Trophoblast cell (in vitro differentiated cells and primary cell): Measurements from ENCODE around the gene EPS8L1.
A peak's percentile ranks its signal among the peaks of the same experiment; 100 is the strongest.

ENCODE experiments used
- DNase-seq, 2 donors: peaks; one replicate each; pipeline ENCODE4 v3.0.0-alpha.2; 2016
- H2AFZ ChIP-seq: 2 replicates; pipeline ENCODE4 v1.6.1; 2013; ENCODE audit warnings: low read length, moderate library complexity, mild to moderate bottlenecking; ENCODE audit not compliant: insufficient read depth, poor library complexity
- H2AK5ac ChIP-seq: 2 replicates; pipeline ENCODE4 v1.6.1; 2013; ENCODE audit warnings: mild to moderate bottlenecking, low read length
- H2BK120ac ChIP-seq: 2 replicates; pipeline ENCODE4 v1.6.1; 2013; ENCODE audit warnings: low read length, mild to moderate bottlenecking, moderate library complexity; ENCODE audit not compliant: insufficient read depth, poor library complexity
- H2BK12ac ChIP-seq: 2 replicates; pipeline ENCODE4 v1.6.1; 2013; ENCODE audit warnings: mild to moderate bottlenecking, low read length, moderate library complexity
- H2BK5ac ChIP-seq: 2 replicates; pipeline ENCODE4 v1.6.1; 2013; ENCODE audit warnings: low read length, low read depth, moderate library complexity, mild to moderate bottlenecking; ENCODE audit not compliant: poor library complexity
- H3K14ac ChIP-seq: 2 replicates; pipeline ENCODE4 v1.6.1; 2013; ENCODE audit warnings: mild to moderate bottlenecking, low read length
- H3K18ac ChIP-seq: 2 replicates; pipeline ENCODE4 v1.6.1; 2013; ENCODE audit warnings: mild to moderate bottlenecking, low read length
- H3K23ac ChIP-seq: 2 replicates; pipeline ENCODE4 v1.6.1; 2013; ENCODE audit warnings: low read length
- H3K27ac ChIP-seq: 2 replicates; pipeline ENCODE4 v1.5.1; 2013; ENCODE audit warnings: low read depth, mild to moderate bottlenecking, inconsistent platforms, low read length, moderate library complexity
- H3K27me3 ChIP-seq: 2 replicates; pipeline ENCODE4 v1.6.1; 2013; ENCODE audit warnings: inconsistent platforms, mild to moderate bottlenecking, low read length, moderate library complexity; ENCODE audit not compliant: insufficient read depth
- H3K36me3 ChIP-seq, 2 experiments: 1 replicate in 1 of 2; 2 replicates in 1 of 2; pipeline ENCODE4 v1.6.1; 2013; ENCODE audit warnings: low read length in 2 of 2, mild to moderate bottlenecking in 2 of 2, moderate library complexity in 1 of 2; ENCODE audit not compliant: insufficient read depth in 2 of 2, control insufficient read depth in 1 of 2
- H3K4ac ChIP-seq: 2 replicates; pipeline ENCODE4 v1.6.1; 2013; ENCODE audit warnings: low read depth, mild to moderate bottlenecking, low read length, moderate library complexity
- H3K4me1 ChIP-seq, 2 experiments: 1 replicate in 1 of 2; 2 replicates in 1 of 2; pipeline ENCODE4 v1.6.1; 2013; ENCODE audit warnings: low read length in 2 of 2, mild to moderate bottlenecking in 2 of 2, moderate library complexity in 1 of 2; ENCODE audit not compliant: insufficient read depth in 2 of 2, control insufficient read depth in 1 of 2
- H3K4me2 ChIP-seq: 2 replicates; pipeline ENCODE4 v1.6.1; 2013; ENCODE audit warnings: inconsistent platforms, mild to moderate bottlenecking, low read length, moderate library complexity
- H3K4me3 ChIP-seq: 2 replicates; pipeline ENCODE4 v1.5.1; 2013; ENCODE audit warnings: mild to moderate bottlenecking, low read depth, low read length, inconsistent platforms
- H3K79me1 ChIP-seq: one replicate; pipeline ENCODE4 v1.6.1; 2013; ENCODE audit warnings: low read length
- H3K79me2 ChIP-seq: 2 replicates; pipeline ENCODE4 v1.6.1; 2013; ENCODE audit warnings: low read length, mild to moderate bottlenecking; ENCODE audit not compliant: control insufficient read depth, insufficient read depth, poor library complexity
- H3K9ac ChIP-seq: 2 replicates; pipeline ENCODE4 v1.6.1; 2013; ENCODE audit warnings: mild to moderate bottlenecking, low read length
- H3K9me3 ChIP-seq: 2 replicates; pipeline ENCODE4 v1.6.1; 2013; ENCODE audit warnings: low read depth, mild to moderate bottlenecking, control low read depth, inconsistent platforms, low read length; ENCODE audit not compliant: insufficient read depth
- H4K12ac ChIP-seq: 2 replicates; pipeline ENCODE4 v1.6.1; 2013; ENCODE audit warnings: low read depth, mild to moderate bottlenecking, low read length, moderate library complexity
- H4K8ac ChIP-seq: 2 replicates; pipeline ENCODE4 v1.6.1; 2013; ENCODE audit warnings: low read depth, mild to moderate bottlenecking, low read length, moderate library complexity
- H4K91ac ChIP-seq: one replicate; pipeline ENCODE4 v1.6.1; 2013; ENCODE audit warnings: low read depth, mild to moderate bottlenecking, low read length, moderate library complexity
- WGBS: extraction: QIAGEN DNeasy Blood & Tissue Kit; methylation state at CpG from one replicate; pipeline ENCODE4 v1.1.7; 2013; ENCODE audit warnings: missing lambda C conversion rate; ENCODE audit not compliant: insufficient read length, insufficient coverage; ENCODE audit errors: extremely low coverage; 5-methylcytosine and 5-hydroxymethylcytosine counted together

The EPS8L1 gene

DNA sequence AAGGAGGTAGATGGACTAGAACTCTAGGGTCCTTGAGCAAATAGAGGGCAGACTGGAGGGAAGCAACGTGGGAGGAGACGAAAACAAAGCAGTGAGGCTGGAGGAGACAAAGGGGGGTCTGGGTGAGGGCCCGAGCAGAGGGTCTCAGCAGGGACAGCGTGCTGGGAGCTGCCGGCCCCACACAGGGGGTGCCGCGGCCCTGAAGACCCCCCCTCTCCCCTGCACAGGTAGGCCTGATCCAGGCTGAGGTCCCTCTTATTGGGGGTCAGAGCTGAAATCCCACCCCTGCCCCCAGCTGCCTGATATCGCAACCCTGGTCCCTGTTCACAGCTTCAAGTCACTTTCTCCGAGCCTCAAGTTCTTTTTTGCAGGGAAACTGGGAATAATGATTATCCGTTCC lies 8.7 kb downstream of the EPS8L1 start:
- H3K23ac ChIP-seq = no peak overlapping the region
- H3K4ac ChIP-seq = no peak overlapping the region
- no peak overlapping the region for H3K4me2 ChIP-seq
- no peaks in the 10 kb centered on the region for H3K79me2 ChIP-seq
- no peaks in the 10 kb centered on the region for H3K27me3 ChIP-seq
- no peak overlapping the region for H3K14ac ChIP-seq
- no peak overlapping the region for H3K27ac ChIP-seq
- peaks cover 30 to 50% of the 10 kb centered on the region in 2 experiments for H3K36me3 ChIP-seq
- no peak overlapping the region for H2BK12ac ChIP-seq
- H2BK5ac ChIP-seq = no peak overlapping the region
- H4K8ac ChIP-seq = no peak overlapping the region
- H3K18ac ChIP-seq = no peak overlapping the region
- H3K9me3 ChIP-seq = peaks cover 8% of the 10 kb centered on the region
- H2BK120ac ChIP-seq = no peak overlapping the region
- no peak overlapping the region for H4K12ac ChIP-seq
- H3K79me1 ChIP-seq = peaks cover 7% of the 10 kb centered on the region
- peaks cover 13 to 26% of the 10 kb centered on the region in 2 experiments for H3K4me1 ChIP-seq
- no CpG with 5 or more reads among the region's 10 CpGs for WGBS
- DNase-seq = no peak
- H2AFZ ChIP-seq = no peak overlapping the region
- H3K9ac ChIP-seq = no peak overlapping the region
- no peak overlapping the region for H2AK5ac ChIP-seq
- H3K4me3 ChIP-seq = no peak overlapping the region
- H4K91ac ChIP-seq = no peak overlapping the region

DNA sequence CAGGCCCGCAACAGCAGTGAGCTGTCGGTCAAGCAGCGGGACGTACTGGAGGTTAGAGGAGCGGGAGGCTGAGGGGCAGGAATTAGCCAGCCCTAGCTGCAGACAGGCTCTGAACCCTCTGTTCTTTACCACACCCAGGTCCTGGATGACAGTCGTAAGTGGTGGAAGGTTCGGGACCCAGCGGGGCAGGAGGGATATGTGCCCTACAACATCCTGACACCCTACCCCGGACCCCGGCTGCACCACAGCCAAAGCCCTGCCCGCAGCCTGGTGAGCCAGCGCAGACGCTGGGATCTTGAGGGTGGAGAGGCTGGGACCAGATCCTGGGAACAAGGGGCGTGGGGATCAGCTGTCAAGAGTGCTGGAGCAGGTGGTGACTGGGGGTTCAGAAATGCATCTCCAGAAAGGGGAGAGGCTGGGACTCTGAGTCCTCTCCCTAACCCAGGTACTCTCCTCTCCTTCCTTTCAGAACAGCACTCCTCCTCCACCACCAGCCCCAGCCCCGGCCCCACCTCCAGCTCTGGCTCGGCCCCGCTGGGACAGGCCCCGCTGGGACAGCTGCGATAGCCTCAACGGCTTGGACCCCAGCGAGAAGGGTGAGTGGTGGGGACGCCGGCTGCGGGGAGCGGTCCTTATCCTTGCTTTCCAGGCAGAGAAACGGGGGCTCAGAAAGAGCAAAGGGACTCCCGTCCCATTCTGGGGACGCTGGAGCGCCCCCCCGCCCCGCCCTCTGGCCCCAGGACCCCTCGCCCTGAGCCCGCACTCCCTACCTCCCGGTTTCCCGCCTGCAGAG lies 10.4 kb downstream of the EPS8L1 start:
- no peak overlapping the region for H3K18ac ChIP-seq
- no peak overlapping the region for H3K4ac ChIP-seq
- no peak overlapping the region for H3K27ac ChIP-seq
- no peak overlapping the region for H2BK120ac ChIP-seq
- H2BK5ac ChIP-seq = no peak overlapping the region
- no peaks in the 10 kb centered on the region for H3K27me3 ChIP-seq
- no peak overlapping the region for H3K14ac ChIP-seq
- H2AK5ac ChIP-seq = no peak overlapping the region
- H3K9me3 ChIP-seq = peaks cover 5% of the 10 kb centered on the region
- H3K4me3 ChIP-seq = peak overlapping the region; percentile 65
- H4K12ac ChIP-seq = no peak overlapping the region
- no peaks in the 10 kb centered on the region for H3K79me2 ChIP-seq
- no peak overlapping the region for H3K9ac ChIP-seq
- no peak for DNase-seq
- H3K4me2 ChIP-seq = peak overlapping the region; percentile 76
- no peak overlapping the region for H4K8ac ChIP-seq
- H3K36me3 ChIP-seq = peaks cover 40 to 63% of the 10 kb centered on the region in 2 experiments
- peaks cover 5 to 12% of the 10 kb centered on the region in 2 experiments for H3K4me1 ChIP-seq
- H3K23ac ChIP-seq = no peak overlapping the region
- no CpG with 5 or more reads among the region's 35 CpGs for WGBS
- H2AFZ ChIP-seq = no peak overlapping the region
- peak overlapping the region; percentile 7 for H4K91ac ChIP-seq
- no peak overlapping the region for H2BK12ac ChIP-seq
- peaks cover 2% of the 10 kb centered on the region for H3K79me1 ChIP-seq

DNA sequence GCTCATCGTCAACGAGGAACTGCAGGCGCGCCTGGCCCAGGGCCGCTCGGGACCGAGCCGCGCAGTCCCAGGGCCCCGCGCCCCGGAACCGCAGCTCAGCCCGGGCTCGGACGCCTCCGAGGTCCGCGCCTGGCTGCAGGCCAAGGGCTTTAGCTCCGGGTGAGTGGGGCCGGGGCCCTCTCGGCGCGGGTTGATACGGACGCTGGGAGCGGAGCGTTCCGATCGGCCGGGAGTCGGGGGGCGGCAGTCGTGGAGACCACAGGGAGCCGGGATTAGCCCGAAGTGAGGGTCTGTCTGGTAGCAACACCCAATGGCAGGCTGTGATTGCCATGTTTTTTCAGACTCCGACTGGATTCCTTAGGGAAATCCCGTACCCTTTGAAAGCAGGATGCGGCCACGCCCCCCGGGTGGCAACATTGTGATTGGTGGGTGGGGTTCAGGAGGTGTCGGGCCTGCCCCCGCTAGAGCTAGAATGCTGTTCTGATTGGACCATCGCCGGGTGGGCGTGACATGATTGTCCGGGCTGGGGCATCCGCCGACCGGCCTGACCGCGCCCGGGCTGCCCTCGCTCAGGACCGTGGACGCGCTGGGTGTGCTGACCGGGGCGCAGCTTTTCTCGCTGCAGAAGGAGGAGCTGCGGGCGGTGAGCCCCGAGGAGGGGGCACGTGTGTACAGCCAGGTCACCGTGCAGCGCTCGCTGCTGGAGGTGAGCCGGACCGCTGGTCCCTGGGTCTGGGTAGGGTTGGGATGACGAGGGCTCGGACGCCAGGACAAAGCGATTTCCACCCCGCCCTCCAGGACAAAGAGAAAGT lies 11.3 kb downstream of the EPS8L1 start:
- no peak overlapping the region for H3K27ac ChIP-seq
- H3K18ac ChIP-seq = no peak overlapping the region
- H4K91ac ChIP-seq = peak overlapping the region; percentile 23
- no peak overlapping the region for H2AFZ ChIP-seq
- H4K8ac ChIP-seq = peak overlapping the region; percentile 3
- no peak overlapping the region for H2BK5ac ChIP-seq
- no peak overlapping the region for H2AK5ac ChIP-seq
- no peaks in the 10 kb centered on the region for H3K79me1 ChIP-seq
- no peak overlapping the region for H2BK12ac ChIP-seq
- peaks cover 3% of the 10 kb centered on the region for H3K9me3 ChIP-seq
- peak overlapping the region; percentile 65 for H3K4me3 ChIP-seq
- no peak overlapping the region for H2BK120ac ChIP-seq
- H3K23ac ChIP-seq = no peak overlapping the region
- H3K4me1 ChIP-seq = peaks cover 5 to 10% of the 10 kb centered on the region in 2 experiments
- no peak overlapping the region for H4K12ac ChIP-seq
- no peak overlapping the region for H3K4ac ChIP-seq
- no peak overlapping the region for H3K14ac ChIP-seq
- H3K27me3 ChIP-seq = no peaks in the 10 kb centered on the region
- H3K4me2 ChIP-seq = peak overlapping the region; percentile 76
- peak; percentile 57 to 72 for DNase-seq
- peaks cover 44 to 66% of the 10 kb centered on the region in 2 experiments for H3K36me3 ChIP-seq
- WGBS = no CpG with 5 or more reads among the region's 74 CpGs
- H3K79me2 ChIP-seq = no peaks in the 10 kb centered on the region
- peak overlapping the region; percentile 52 for H3K9ac ChIP-seq

GRCh38 chr19:55087542-55087901 lies 11.9 kb downstream of the EPS8L1 start:
- peak overlapping the region; percentile 76 for H3K4me2 ChIP-seq
- no peak overlapping the region for H3K27ac ChIP-seq
- no peak overlapping the region for H3K23ac ChIP-seq
- H4K8ac ChIP-seq = no peak overlapping the region
- H2AFZ ChIP-seq = no peak overlapping the region
- H2BK5ac ChIP-seq = no peak overlapping the region
- H3K4me1 ChIP-seq = peaks cover 8 to 10% of the 10 kb centered on the region in 2 experiments
- peak overlapping the region; percentile 56 for H3K4me3 ChIP-seq
- peaks cover 44 to 64% of the 10 kb centered on the region in 2 experiments for H3K36me3 ChIP-seq
- H3K4ac ChIP-seq = no peak overlapping the region
- H3K79me1 ChIP-seq = no peaks in the 10 kb centered on the region
- no peak overlapping the region for H2BK120ac ChIP-seq
- H3K79me2 ChIP-seq = no peaks in the 10 kb centered on the region
- H3K18ac ChIP-seq = no peak overlapping the region
- WGBS = no CpG with 5 or more reads among the region's 17 CpGs
- H3K14ac ChIP-seq = no peak overlapping the region
- no peak overlapping the region for H2AK5ac ChIP-seq
- H4K12ac ChIP-seq = no peak overlapping the region
- H3K9ac ChIP-seq = no peak overlapping the region
- H2BK12ac ChIP-seq = no peak overlapping the region
- peak overlapping the region; percentile 23 for H4K91ac ChIP-seq
- DNase-seq = no peak
- H3K9me3 ChIP-seq = no peaks in the 10 kb centered on the region
- H3K27me3 ChIP-seq = no peaks in the 10 kb centered on the region
